ENCODE data around the gene TDRD9. TPM values are rescaled to one million over a fixed set of nuclear protein-coding genes. Genes with fewer than 3 reads are reported as not detected.
A peak's percentile ranks its signal among the peaks of the same experiment; 100 is the strongest.

Gene TDRD9
- total RNA-seq, 2 donors from 2014 or later = 1.1 to 2.1 TPM

DNA sequence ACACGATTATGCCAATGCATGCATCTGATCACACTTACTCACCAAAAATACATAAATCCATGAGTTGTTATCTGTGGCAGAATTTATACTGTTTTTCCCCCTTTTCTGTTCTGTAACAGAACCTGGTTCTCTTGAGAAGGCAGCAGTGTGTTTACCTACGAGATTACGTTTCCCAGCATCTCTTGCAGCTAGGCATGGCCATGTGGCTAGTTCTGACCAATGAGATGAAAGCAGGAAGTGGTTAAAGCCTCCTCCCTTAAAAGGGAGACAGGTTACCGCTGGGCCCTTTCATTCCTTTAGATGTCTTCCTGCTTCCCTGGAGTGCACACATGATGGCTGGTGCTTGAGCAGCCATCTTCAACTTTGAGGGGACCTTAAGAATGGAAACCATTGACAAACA lies 145.5 kb downstream of the TDRD9 start:
- Mint-ChIP-seq H3K9me3 (peaks cover 3% of the 10 kb centered on the region), H3K4me3 (no peak overlapping the region), H3K4me1 (ENCODE audit: low read depth in 2 of 2) (peaks cover 0 to 6% of the 10 kb centered on the region in 2 donors), H3K27me3 (peaks cover 10 to 16% of the 10 kb centered on the region in 2 donors), H3K36me3 (peaks cover 11% of the 10 kb centered on the region), H3K27ac (no peak overlapping the region)
- no peak for ATAC-seq
- no peak for DNase-seq (ENCODE audit: low spot score)

DNA sequence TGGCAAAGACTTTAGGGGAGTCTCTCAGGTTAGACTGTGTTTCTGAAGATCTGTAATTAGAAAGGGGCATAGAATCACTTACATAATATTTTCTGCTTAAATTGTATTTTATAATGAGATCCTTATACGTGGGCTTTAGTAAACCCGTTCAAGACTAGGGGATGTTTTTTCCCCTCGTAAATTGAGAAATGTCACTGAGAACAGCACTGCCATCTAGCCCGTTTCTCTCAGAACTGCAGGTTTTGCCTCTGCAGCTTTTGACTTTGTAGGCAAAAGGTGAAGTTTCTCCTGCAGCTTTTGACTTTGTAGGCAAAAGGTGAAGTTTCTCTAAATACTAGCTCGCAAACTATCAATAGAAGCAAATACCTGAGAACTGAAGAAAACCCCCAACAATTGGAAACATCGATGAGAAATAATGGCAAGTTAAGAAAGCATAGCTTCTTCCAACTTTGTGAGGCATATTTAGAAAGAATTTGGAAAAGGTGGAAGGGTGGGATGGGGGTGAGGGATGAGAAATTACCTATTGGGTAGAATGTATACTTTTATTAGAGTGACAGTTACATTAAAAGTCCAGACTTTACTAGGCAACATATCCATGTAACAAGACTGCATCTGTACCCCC lies 147.4 kb downstream of the TDRD9 start:
- DNase-seq (ENCODE audit: low spot score) = no peak
- no peak for ATAC-seq
- Mint-ChIP-seq H3K9me3 (peaks cover 3% of the 10 kb centered on the region), H3K27ac (no peak overlapping the region), H3K27me3 (peaks cover 5 to 6% of the 10 kb centered on the region in 2 donors), H3K4me1 (ENCODE audit: low read depth in 2 of 2) (peaks cover 0 to 6% of the 10 kb centered on the region in 2 donors), H3K36me3 (peaks cover 11% of the 10 kb centered on the region), H3K4me3 (no peak overlapping the region)

GRCh38 chr14:104076743-104077142 lies 148.5 kb downstream of the TDRD9 start:
- Mint-ChIP-seq H3K27ac (no peak overlapping the region), H3K36me3 (peaks cover 11% of the 10 kb centered on the region), H3K27me3 (peaks cover 5 to 6% of the 10 kb centered on the region in 2 donors), H3K9me3 (peaks cover 3% of the 10 kb centered on the region), H3K4me1 (ENCODE audit: low read depth in 2 of 2) (peaks cover 0 to 6% of the 10 kb centered on the region in 2 donors), H3K4me3 (no peak overlapping the region)
- DNase-seq (ENCODE audit: low spot score) = no peak
- ATAC-seq = no peak

DNA sequence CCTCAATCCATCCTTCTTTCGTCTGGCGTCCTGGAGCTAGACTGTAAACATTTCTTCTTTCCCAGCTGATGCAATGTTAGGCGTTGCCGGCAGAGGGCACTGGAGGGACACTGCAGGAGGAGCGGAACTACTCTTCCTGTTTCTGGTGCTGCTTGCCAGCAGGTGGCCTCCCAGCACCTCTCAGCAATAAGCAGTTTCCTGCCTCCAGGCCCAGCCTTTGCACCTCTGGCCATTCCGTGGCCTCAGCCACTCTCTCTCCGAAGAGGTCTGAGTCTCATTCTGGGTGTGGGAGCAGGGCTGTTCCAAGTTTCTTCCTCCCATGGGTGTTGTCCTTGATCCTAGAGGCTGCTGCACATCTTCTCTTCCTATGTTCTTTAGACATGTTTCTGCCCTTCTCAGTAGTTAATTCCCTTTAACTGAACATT lies 149.8 kb downstream of the TDRD9 start:
- Mint-ChIP-seq H3K36me3 (peaks cover 6% of the 10 kb centered on the region), H3K9me3 (peaks cover 3% of the 10 kb centered on the region), H3K27me3 (peaks cover 5 to 6% of the 10 kb centered on the region in 2 donors), H3K4me1 (ENCODE audit: low read depth in 2 of 2) (peaks cover 0 to 6% of the 10 kb centered on the region in 2 donors), H3K4me3 (no peak overlapping the region), H3K27ac (peak overlapping the region in 1 of 2 donors; percentile 14)
- ATAC-seq (peak; percentile 93 to 94), DNase-seq (ENCODE audit: low spot score) (peak; percentile 90)

DNA sequence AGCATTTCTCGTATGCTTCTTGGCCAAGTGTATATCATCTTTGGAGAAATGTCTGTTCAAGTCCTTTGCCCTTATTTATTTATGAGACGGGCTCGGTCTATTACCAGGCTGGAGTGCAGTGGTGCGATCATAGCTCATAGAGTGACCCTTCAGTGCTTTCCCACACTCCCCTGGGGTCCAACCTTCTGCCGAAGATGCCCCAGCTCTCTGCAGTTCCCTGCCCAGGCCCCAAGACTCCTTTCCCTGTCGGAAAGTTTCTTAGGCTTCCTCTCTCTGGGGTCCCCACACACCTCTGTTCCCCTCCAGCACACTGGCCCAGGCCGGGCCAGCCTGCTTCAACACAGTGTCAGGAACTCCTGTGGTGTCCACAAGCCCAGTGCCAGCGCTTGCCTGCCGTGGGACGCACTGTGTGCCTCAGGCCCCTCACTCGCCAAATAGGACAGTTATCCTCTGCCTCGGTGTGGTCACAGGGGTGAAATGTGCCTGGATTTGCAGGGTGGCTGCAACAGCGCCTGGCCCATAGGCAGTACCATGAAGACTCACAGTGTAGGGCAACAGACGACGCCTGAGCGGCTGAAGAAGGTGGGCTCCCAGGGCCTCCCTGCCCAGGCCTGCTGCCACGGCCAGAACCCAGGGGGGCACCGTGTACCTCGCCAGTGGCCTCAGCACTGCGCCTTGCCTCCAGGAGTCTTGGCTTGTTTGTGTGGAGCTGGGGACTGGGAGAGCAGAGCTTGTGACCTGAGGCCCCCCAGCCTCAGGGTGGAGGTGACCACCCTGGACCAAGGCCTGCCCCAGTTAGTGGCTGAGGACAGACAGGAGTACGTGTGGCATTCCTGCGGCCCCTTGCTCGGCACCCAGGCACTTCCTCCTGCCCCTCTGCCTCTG lies 152.4 kb downstream of the TDRD9 start:
- Mint-ChIP-seq H3K27me3 (peaks cover 2 to 3% of the 10 kb centered on the region in 2 donors), H3K4me3 (no peak overlapping the region), H3K9me3 (no peaks in the 10 kb centered on the region), H3K27ac (no peak overlapping the region), H3K36me3 (no peaks in the 10 kb centered on the region), H3K4me1 (ENCODE audit: low read depth in 2 of 2) (peaks cover 0 to 6% of the 10 kb centered on the region in 2 donors)
- DNase-seq (ENCODE audit: low spot score) = no peak
- ATAC-seq = no peak

DNA sequence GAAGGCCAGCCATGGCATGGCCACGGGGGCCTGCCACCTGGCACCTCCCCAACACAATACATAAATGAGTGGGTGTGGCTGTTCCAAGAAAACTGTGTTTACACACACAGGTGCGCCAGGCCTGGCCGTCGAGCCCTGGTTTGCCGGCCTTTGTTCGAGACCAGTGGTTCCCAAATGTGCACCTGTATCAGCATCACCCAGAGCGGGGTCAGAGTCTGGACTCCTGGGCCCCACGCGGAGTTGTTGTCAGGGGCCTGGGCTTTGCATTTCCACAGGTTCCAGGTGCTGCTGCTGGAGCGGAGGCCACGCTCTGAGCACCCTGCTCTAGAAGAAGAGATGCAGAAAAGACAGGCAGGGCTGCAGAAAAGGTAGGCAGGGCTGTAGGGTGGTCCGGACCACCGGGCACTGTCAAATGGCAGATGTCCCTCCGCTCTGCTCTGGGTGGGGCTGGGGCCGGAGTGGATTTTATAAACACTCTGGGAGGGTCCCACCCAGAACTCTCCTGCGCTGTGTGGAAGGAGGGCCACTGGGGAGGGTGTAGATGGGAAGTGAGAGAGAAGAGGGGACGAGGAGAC lies 153.1 kb downstream of the TDRD9 start:
- no peak overlapping the region for H3K4me3 Mint-ChIP-seq
- peaks cover 0 to 3% of the 10 kb centered on the region in 2 donors for H3K27me3 Mint-ChIP-seq

GRCh38 chr14:104081951-104082464 lies 153.8 kb downstream of the TDRD9 start:
- Mint-ChIP-seq H3K4me1 (ENCODE audit: low read depth in 2 of 2) (peaks cover 0 to 6% of the 10 kb centered on the region in 2 donors), H3K4me3 (no peak overlapping the region), H3K9me3 (no peaks in the 10 kb centered on the region), H3K36me3 (no peaks in the 10 kb centered on the region), H3K27ac (no peak overlapping the region), H3K27me3 (peaks cover 0 to 5% of the 10 kb centered on the region in 2 donors)
- DNase-seq (ENCODE audit: low spot score) = no peak
- no peak for ATAC-seq

More for the DNA sequence above, 153.1 kb downstream of the TDRD9 start:
- no peak for ATAC-seq
- DNase-seq (ENCODE audit: low spot score) = no peak
- H3K9me3 Mint-ChIP-seq = no peaks in the 10 kb centered on the region
- no peaks in the 10 kb centered on the region for H3K36me3 Mint-ChIP-seq
- H3K27ac Mint-ChIP-seq = no peak overlapping the region
- H3K4me1 Mint-ChIP-seq (ENCODE audit: low read depth in 2 of 2) = peaks cover 0 to 6% of the 10 kb centered on the region in 2 donors

DNA sequence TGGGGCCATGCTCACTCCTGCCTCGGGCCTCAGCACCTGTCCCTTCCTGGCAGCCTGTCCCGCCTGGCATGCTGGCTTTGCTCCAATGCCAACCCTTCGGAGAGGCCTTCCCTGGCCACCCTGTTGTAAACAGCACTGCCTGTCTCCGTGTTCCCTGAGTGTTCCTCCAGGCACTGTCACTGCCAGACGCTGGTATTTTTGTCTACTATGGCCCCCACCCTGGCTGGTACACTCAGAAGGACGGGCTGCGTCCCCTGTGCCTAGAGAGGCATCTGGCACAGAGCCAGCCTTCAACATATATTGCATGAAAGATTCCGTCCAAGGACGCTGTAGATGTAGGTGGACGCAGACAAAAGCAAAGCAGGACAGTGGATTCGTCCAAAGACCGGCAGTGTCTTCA lies 154.6 kb downstream of the TDRD9 start:
- ATAC-seq (no peak), DNase-seq (ENCODE audit: low spot score) (no peak)
- Mint-ChIP-seq H3K4me3 (no peak overlapping the region), H3K36me3 (no peaks in the 10 kb centered on the region), H3K27ac (no peak overlapping the region), H3K9me3 (no peaks in the 10 kb centered on the region), H3K4me1 (ENCODE audit: low read depth in 2 of 2) (peaks cover 0 to 4% of the 10 kb centered on the region in 2 donors), H3K27me3 (peaks cover 0 to 7% of the 10 kb centered on the region in 2 donors)

DNA sequence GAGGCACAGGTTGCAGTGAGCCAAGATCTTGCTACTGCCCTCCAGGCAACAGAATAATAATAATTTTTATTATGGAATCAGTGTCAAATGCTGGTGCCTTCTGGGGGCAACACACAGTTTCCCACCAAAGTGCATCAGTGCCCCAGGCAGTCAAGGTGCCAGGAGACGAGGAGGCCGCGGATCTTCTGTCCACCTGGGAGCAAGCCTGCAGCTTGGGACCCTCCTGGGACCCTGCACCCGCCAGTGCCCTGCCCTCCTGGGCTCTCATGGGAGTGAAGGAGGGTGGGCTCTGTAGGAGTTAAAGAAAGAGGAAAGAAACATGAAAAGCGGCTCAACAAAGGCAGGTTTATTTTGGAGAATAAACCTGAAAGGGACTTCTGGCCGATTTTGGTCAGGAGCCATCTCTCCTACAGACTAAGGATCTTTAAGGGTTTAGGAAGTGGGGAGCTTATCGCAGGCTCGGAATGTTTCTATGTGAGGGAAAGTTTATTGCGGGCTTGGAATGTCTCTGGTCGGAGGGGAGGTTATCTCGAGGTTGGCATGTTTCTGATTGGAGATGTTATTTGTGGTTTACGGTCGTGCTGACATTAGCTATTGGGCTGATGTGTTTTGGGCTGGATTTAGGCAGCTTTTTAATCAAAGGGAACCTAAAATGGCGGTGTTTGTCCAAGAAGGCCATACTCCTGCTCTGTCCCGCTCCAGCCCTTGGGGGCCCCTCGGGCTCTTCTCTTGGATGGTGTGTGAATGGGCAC lies 156.2 kb downstream of the TDRD9 start:
- DNase-seq (ENCODE audit: low spot score) (no peak), ATAC-seq (no peak)
- no peaks in the 10 kb centered on the region for H3K36me3 Mint-ChIP-seq
- no peak overlapping the region for H3K27ac Mint-ChIP-seq
- H3K9me3 Mint-ChIP-seq = no peaks in the 10 kb centered on the region
- H3K4me1 Mint-ChIP-seq (ENCODE audit: low read depth in 2 of 2) = no peaks in the 10 kb centered on the region
- peak overlapping the region; percentile 7 for H3K4me3 Mint-ChIP-seq
- H3K27me3 Mint-ChIP-seq = peaks cover 0 to 5% of the 10 kb centered on the region in 2 donors

GRCh38 chr14:104085032-104085888 lies 157.0 kb downstream of the TDRD9 start, which contains the start of gene ASPG:
TSS of gene ASPG (plus strand) at chr14:104085700. CDS start at chr14:104085771, 71 bp downstream.
- Mint-ChIP-seq H3K36me3 (no peaks in the 10 kb centered on the region), H3K27me3 (peaks cover 0 to 5% of the 10 kb centered on the region in 2 donors), H3K9me3 (no peaks in the 10 kb centered on the region), H3K4me3 (peak within 1 kb of the TSS; percentile 7), H3K27ac (no peak within 1 kb of the TSS), H3K4me1 (ENCODE audit: low read depth in 2 of 2) (no peaks in the 10 kb centered on the region)
- ATAC-seq (peak; percentile 18 to 82), DNase-seq (ENCODE audit: low spot score) (no peak)

DNA sequence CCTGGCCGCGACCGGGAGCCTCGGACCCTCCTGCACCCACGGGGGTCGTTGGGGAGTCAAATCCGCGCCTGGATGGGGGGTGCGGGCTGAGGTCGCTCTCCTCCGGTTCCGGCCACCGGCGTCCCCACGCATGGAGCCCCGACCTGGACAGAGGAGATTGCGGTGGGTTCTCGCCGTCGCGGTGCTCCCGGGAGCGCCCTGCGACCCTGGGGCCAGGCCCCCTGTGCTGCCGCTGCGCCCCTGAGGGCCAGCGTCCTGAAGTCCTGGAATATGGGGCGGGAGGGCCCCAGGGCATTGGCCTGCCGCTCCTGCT lies 157.6 kb downstream of the TDRD9 start:
- no peaks in the 10 kb centered on the region for H3K4me1 Mint-ChIP-seq (ENCODE audit: low read depth in 2 of 2)
- no peak overlapping the region for H3K27ac Mint-ChIP-seq
- DNase-seq (ENCODE audit: low spot score) = no peak
- peaks cover 0 to 5% of the 10 kb centered on the region in 2 donors for H3K27me3 Mint-ChIP-seq
- no peak for ATAC-seq
- H3K36me3 Mint-ChIP-seq = no peaks in the 10 kb centered on the region
- no peaks in the 10 kb centered on the region for H3K9me3 Mint-ChIP-seq
- no peak overlapping the region for H3K4me3 Mint-ChIP-seq

DNA sequence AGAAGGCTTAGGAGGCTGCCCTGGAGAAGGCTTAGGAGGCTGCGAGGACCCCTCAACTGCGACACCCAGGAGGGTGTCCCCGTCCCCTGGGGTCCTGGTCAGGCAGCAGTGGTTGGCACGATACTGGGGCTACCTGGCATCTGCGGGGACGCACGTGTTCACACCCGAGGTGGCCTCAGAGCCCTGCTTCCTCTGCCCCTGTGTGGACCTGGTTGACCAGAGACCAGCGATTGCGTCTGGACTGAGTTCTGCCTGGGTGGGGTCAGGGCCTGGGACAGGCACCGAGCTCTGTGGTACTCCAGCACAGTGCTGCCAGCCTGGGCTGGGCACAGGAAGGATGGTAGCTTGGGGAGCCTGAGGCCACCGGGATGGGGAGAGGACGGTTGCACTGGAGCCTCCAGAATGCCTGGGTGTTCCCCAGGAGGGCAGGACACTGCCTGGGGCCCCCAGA lies 158.0 kb downstream of the TDRD9 start:
- H3K9me3 Mint-ChIP-seq = no peaks in the 10 kb centered on the region
- ATAC-seq (no peak), DNase-seq (ENCODE audit: low spot score) (no peak)
- no peaks in the 10 kb centered on the region for H3K4me1 Mint-ChIP-seq (ENCODE audit: low read depth in 2 of 2)
- H3K27me3 Mint-ChIP-seq = peaks cover 0 to 5% of the 10 kb centered on the region in 2 donors
- no peaks in the 10 kb centered on the region for H3K36me3 Mint-ChIP-seq
- H3K4me3 Mint-ChIP-seq = no peak overlapping the region
- no peak overlapping the region for H3K27ac Mint-ChIP-seq

Measured in natural killer cell treated with Interleukin-12 subunit alpha and Interleukin-12 subunit beta and Interleukin-15 and Interleukin-18, amount 100 ng/mL, for 72 hours (primary cell).